Upper lobe of right lung (tissue), 1 donor: Measurements from ENCODE around the gene GPR17. TPM values are rescaled to one million over a fixed set of nuclear protein-coding genes. Genes with fewer than 3 reads are reported as not detected.

ENCODE experiments used
- ATAC-seq: fragments of 200-7000 bp; cut with Tn5 transposase; one replicate; pipeline ENCODE4 v1.9.1; 2020; ENCODE audit warnings: mild to moderate bottlenecking, moderate library complexity
- DNase-seq: peaks from one replicate; pipeline ENCODE4 v3.0.0-alpha.2; 2020
- H3K27ac ChIP-seq: fragments of 200-600 bp; one replicate; pipeline ENCODE4 v1.8.0; 2022
- H3K27me3 ChIP-seq: fragments of 200-600 bp; one replicate; pipeline ENCODE4 v1.8.0; 2022; ENCODE audit warnings: mild to moderate bottlenecking
- H3K36me3 ChIP-seq: fragments of 200-600 bp; one replicate; pipeline ENCODE4 v1.8.0; 2022
- H3K4me1 ChIP-seq: fragments of 200-600 bp; one replicate; pipeline ENCODE4 v1.8.0; 2022
- H3K4me3 ChIP-seq: fragments of 200-600 bp; one replicate; pipeline ENCODE4 v1.8.0; 2022; ENCODE audit warnings: mild to moderate bottlenecking
- H3K9me3 ChIP-seq: fragments of 200-600 bp; one replicate; pipeline ENCODE4 v1.8.0; 2022
- CTCF ChIP-seq: fragments of 200-600 bp; IDR thresholded peaks from one replicate; pipeline ENCODE4 v1.8.0; 2022; ENCODE audit warnings: antibody characterized with exemption
- intact Hi-C: fragments of 100-400 bp; cut with DNase I; formaldehyde crosslinking; loops from one replicate; pipeline ENCODE4 v1.11.0; 2022
- total RNA-seq: library from RNA; stranded (reverse); fragmentation: NEBNext Ultra II Directional; extraction: Animal tissue kit (Norgen Biotek cat#: 25700); gene quantifications from one replicate; pipeline ENCODE4 v1.2.1, GENCODE V29; 2021
- donor health status: DM: no; HTN: yes; CAD: no; lungs with severe emphysema.

Gene GPR17
- total RNA-seq, 1 donor from 2014 or later, result 0.49 TPM

- Histone ChIP-seq H3K4me1 (peaks cover 10% of the 10 kb centered on the region), H3K9me3 (no peaks in the 10 kb centered on the region), H3K27me3 (no peaks in the 10 kb centered on the region), H3K4me3 (no peak overlapping the region), H3K27ac (no peak overlapping the region), H3K36me3 (no peaks in the 10 kb centered on the region)
- DNase-seq (no peak), ATAC-seq (no peak)
- intact Hi-C loops, result no loop called here
- no peak for TF ChIP-seq CTCF
Observed at GRCh38 chr2:127645026-127645394, 943 bp upstream of the GPR17 start.

DNA sequence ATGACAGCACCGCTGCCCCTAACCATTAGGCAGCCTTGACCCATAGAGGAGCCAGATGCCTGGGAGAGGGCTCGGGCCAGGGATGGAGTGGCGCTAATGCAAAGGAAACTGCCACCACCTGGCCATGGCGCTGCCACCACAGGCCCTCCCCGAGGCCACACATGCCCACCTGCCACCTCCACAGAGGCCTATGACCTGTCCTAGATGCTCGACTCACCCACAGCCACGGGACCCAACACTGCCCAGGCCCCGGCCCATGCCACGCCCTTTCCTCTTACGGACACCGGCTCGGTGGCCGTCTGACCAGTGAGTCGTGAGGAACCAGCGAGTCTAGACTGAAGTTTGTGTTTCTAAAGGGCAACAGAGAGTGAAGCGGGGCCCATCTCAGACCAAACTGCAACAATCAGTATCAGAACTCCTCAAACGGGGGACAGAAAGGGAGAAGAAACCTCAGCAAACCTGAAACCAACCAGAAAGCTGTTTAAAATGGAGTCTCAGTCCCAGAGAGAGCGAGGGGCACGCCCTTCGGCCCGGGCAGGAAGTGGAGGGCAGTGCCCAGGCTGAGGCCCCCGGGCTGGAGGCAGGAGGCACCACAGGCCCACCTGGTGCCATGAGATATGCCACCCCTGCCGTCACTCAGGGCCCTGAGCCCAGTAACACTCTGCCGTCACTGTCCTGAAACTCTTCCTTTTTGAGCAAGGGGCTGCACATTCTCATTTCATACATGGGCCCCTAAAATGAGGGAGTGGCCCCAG lies 711 bp downstream of the GPR17 start:
- ATAC-seq (no peak), DNase-seq (no peak)
- intact Hi-C loops, result no loop called here
- no peak for TF ChIP-seq CTCF
- H3K27ac ChIP-seq, result peak overlapping the region; percentile 72
- no peaks in the 10 kb centered on the region for H3K27me3 ChIP-seq
- H3K4me3 ChIP-seq, result no peak overlapping the region
- H3K36me3 ChIP-seq, result no peaks in the 10 kb centered on the region
- no peaks in the 10 kb centered on the region for H3K9me3 ChIP-seq
- peaks cover 10% of the 10 kb centered on the region for H3K4me1 ChIP-seq

GRCh38 chr2:127647242-127648190 lies 1.6 kb downstream of the GPR17 start:
- H3K27me3 ChIP-seq, result no peaks in the 10 kb centered on the region
- no peaks in the 10 kb centered on the region for H3K36me3 ChIP-seq
- no peak overlapping the region for H3K4me3 ChIP-seq
- no peak for TF ChIP-seq CTCF
- DNase-seq, result no peak
- ATAC-seq, result no peak
- no peaks in the 10 kb centered on the region for H3K9me3 ChIP-seq
- H3K4me1 ChIP-seq, result peaks cover 15% of the 10 kb centered on the region
- peak overlapping the region; percentile 72 for H3K27ac ChIP-seq
- intact Hi-C loops, result no loop called here

- no peaks in the 10 kb centered on the region for H3K27me3 ChIP-seq
- DNase-seq (no peak), ATAC-seq (no peak)
- no peak overlapping the region for H3K4me3 ChIP-seq
- H3K4me1 ChIP-seq, result peaks cover 15% of the 10 kb centered on the region
- H3K36me3 ChIP-seq, result no peaks in the 10 kb centered on the region
- intact Hi-C loops, result no loop called here
- no peak overlapping the region for H3K27ac ChIP-seq
- TF ChIP-seq CTCF, result no peak
- H3K9me3 ChIP-seq, result no peaks in the 10 kb centered on the region
Observed at GRCh38 chr2:127648321-127648720, 2.4 kb downstream of the GPR17 start.

GRCh38 chr2:127649100-127649611 lies 3.2 kb downstream of the GPR17 start:
- intact Hi-C loops, result no loop called here
- Histone ChIP-seq H3K4me1 (peaks cover 15% of the 10 kb centered on the region), H3K27ac (peak overlapping the region; percentile 47), H3K9me3 (no peaks in the 10 kb centered on the region), H3K36me3 (no peaks in the 10 kb centered on the region), H3K27me3 (no peaks in the 10 kb centered on the region), H3K4me3 (no peak overlapping the region)
- DNase-seq (no peak), ATAC-seq (no peak)
- TF ChIP-seq CTCF, result no peak
